ENCODE results near the gene CACNB3.

GRCh38 chr12:48862760-48863159, 44.5 kb downstream of the CACNB3 start:
- TF ChIP-seq POLR2A (conservative IDR thresholded peaks at IDR 0.05), result no peak
- TF ChIP-seq TBP (optimal IDR thresholded peaks at IDR 0.05; ENCODE audit: low read depth, low read length), result no peak
